Right lobe of liver (tissue), 6 donors: ENCODE measurements around the gene TBC1D2B. TPM values are rescaled to one million over a fixed set of nuclear protein-coding genes. Genes with fewer than 3 reads are reported as not detected.
A peak's percentile ranks its signal among the peaks of the same experiment; 100 is the strongest.
"Not testable (repeated sequence)": the region's sequence is repeated elsewhere in the genome, so short reads cannot be mapped to it uniquely, and the experiment has no call there.

Experiments used
- ATAC-seq, 4 donors: fragments of 200-7000 bp; cut with Tn5 transposase; one replicate each; pipeline ENCODE4 v1.9.1; 2020; ENCODE audit warnings: mild to moderate bottlenecking in 4 of 4, moderate library complexity in 4 of 4
- DNase-seq, 3 donors: peaks; one replicate each; pipeline ENCODE4 v3.0.0-alpha.2; 2020
- H3K27ac ChIP-seq, 3 donors: fragments of 200-600 bp; one replicate each; pipeline ENCODE4 v1.8.0; 2022
- H3K27me3 ChIP-seq, 2 donors: fragments of 200-600 bp; one replicate each; pipeline ENCODE4 v1.8.0; 2022
- H3K36me3 ChIP-seq, 4 donors: fragments of 200-600 bp; sonication (generic) in 1 of 4; one replicate each; pipeline versions ENCODE4 v1.5.1 to v1.8.0; 2017 to 2022; ENCODE audit warnings: control low read depth in 1 of 4
- H3K4me1 ChIP-seq, 4 donors: fragments of 200-600 bp; sonication (generic) in 1 of 4; one replicate each; pipeline versions ENCODE4 v1.5.1 to v1.8.0; 2017 to 2022; ENCODE audit warnings: control low read depth in 1 of 4
- H3K4me3 ChIP-seq, 3 donors: fragments of 200-600 bp; one replicate each; pipeline ENCODE4 v1.8.0; 2022
- H3K9me3 ChIP-seq, 4 donors: fragments of 200-600 bp; sonication (generic) in 1 of 4; one replicate each; pipeline versions ENCODE4 v1.5.1 to v1.8.0; 2017 to 2022; ENCODE audit warnings: control low read depth in 1 of 4
- CTCF ChIP-seq, 4 donors: fragments of 200-600 bp in 3 of 4; fragments of 450-650 bp in 1 of 4; IDR thresholded peaks; one replicate each; pipeline versions ENCODE4 v1.5.1 to v1.8.0; 2016 to 2022; ENCODE audit warnings: antibody characterized with exemption in 4 of 4, mild to moderate bottlenecking in 2 of 4
- POLR2A ChIP-seq: fragments of 450-650 bp; IDR thresholded peaks from one replicate; pipeline ENCODE4 v1.6.1; 2017; ENCODE audit warnings: antibody characterized with exemption, mild to moderate bottlenecking
- WGBS: methylation state at CpG from one replicate; pipeline ENCODE4 v1.1.6; 2018; ENCODE audit warnings: low coverage, low lambda C conversion rate; ENCODE audit not compliant: insufficient coverage; ENCODE audit errors: missing lambda C conversion rate; 5-methylcytosine and 5-hydroxymethylcytosine counted together
- intact Hi-C, 2 donors: fragments of 100-400 bp; cut with DNase I; formaldehyde crosslinking; loops; one replicate each; pipeline versions ENCODE4 v1.11.2 to v1.14.1; 2022
- total RNA-seq, 6 experiments: library from RNA; depleted of rRNA in 2 of 6; stranded (reverse); fragments of >200 nt in 2 of 6; fragmentation: NEBNext Ultra II Directional in 3 of 6; extraction: Animal tissue kit (Norgen Biotek cat#: 25700) in 3 of 6; gene quantifications; one replicate each; pipeline versions ENCODE4 v1.1.0 to v1.2.4, GENCODE V29; 2016 to 2023
- donor health status: DM: no; HTN: yes; CAD: no.
- donor health status: DM: no; HTN: no; CAD: no.
- donor health status: DM: no; HTN: no; CAD: no.
- donor health status: DM: no; HTN: yes; CAD: no.
- donor health status: DM: no; HTN: yes; CAD: no.

Gene TBC1D2B
- total RNA-seq, 6 experiments from 2014 or later: 23.7 to 81.4 (median 29.6) TPM

DNA sequence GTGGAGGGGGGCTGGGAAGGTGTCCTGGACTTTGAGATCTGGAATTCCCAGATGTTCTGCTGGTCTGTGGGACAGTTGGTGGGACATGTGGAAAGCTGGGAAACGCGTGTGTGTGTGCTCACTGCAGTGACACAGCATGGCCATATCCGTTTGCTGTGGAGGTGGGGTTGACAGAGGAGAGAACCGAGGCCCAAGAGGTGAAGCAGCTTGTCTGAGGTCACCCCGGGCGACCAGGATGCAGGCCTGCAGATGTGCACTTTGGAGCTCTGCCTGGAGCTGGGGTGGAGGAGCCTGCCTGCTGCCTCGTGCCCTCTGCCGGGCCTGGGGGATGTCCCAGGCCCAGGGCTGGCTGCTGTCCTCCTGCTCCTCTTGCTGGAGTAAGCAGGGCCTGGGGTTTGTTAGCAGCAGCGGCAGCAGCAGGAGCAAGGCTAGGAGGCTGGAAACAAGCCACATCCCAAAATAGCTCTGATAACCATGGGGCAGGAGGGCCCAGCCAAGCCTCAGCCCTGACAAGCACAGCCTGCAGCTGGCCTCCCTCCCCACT is 85.8 kb downstream of the TBC1D2B start:
- Histone ChIP-seq H3K4me1 (peaks cover 0 to 14% (median 2%) of the 10 kb centered on the region in 4 donors), H3K36me3 (peaks cover 0 to 13% (median 1%) of the 10 kb centered on the region in 4 donors)
- not testable (repeated sequence) for H3K9me3 ChIP-seq, H3K4me3 ChIP-seq, H3K27me3 ChIP-seq, H3K27ac ChIP-seq
- ATAC-seq: peak; percentile 57 to 61 (median 58)
- 0% methylated on average over 1 of the region's 9 CpGs for WGBS
- intact Hi-C loops: loop anchor here in 1 of 2 donors (10.0 kb wide), 1 partner anchor 113 kb away; no protein-coding TSS in a partner anchor
- DNase-seq: peak in 2 of 3 donors; percentile 37 to 55
- peak in 1 of 4 donors; percentile 7 for TF ChIP-seq CTCF (IDR thresholded peaks at IDR 0.05)

DNA sequence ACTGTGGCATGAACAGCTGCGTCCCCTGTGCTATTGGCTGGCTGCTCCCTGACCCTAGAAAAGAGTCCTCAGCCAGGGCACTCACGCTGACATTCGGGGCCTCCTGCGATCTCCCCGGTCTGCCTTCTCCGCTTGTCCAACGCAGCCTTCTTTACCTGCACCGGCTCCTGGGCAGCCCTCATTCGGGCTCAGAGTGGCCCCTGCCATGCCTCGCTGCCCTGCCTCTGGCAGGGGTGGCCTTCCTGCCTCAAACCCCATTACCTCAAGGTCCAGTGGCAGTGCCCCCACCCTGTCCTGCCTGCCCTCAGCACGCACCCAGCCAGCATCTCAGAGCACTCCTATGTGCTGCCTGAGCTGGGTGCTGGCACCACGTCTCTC is 86.5 kb downstream of the TBC1D2B start:
- H3K27ac ChIP-seq: peak overlapping the region in 1 of 3 donors; percentile 5
- H3K9me3 ChIP-seq: no peaks in the 10 kb centered on the region
- WGBS: 60% methylated on average over 1 of the region's 12 CpGs
- intact Hi-C loops: loop anchor here in 1 of 2 donors (10.0 kb wide), 1 partner anchor 114 kb away; no protein-coding TSS in a partner anchor
- no peaks in the 10 kb centered on the region for H3K27me3 ChIP-seq
- DNase-seq: no peak
- H3K4me3 ChIP-seq: no peak overlapping the region
- H3K4me1 ChIP-seq: peaks cover 0 to 14% (median 2%) of the 10 kb centered on the region in 4 donors
- peaks cover 0 to 8% (median 0%) of the 10 kb centered on the region in 4 donors for H3K36me3 ChIP-seq
- TF ChIP-seq POLR2A (no peak), CTCF (IDR thresholded peaks at IDR 0.05) (no peak)
- no peak for ATAC-seq

- no peak for DNase-seq
Measured at GRCh38 chr15:77989296-77990143, 88.0 kb downstream of the TBC1D2B start.

More at GRCh38 chr15:77989296-77990143, 88.0 kb downstream of the TBC1D2B start:
- WGBS: 47% methylated on average over 7 of the region's 22 CpGs
- Histone ChIP-seq H3K4me1 (peaks cover 0 to 14% (median 2%) of the 10 kb centered on the region in 4 donors), H3K9me3 (no peaks in the 10 kb centered on the region), H3K27me3 (no peaks in the 10 kb centered on the region), H3K36me3 (peaks cover 0 to 8% (median 0%) of the 10 kb centered on the region in 4 donors), H3K4me3 (no peak overlapping the region), H3K27ac (no peak overlapping the region)
- intact Hi-C loops: loop anchor here in 1 of 2 donors (10.0 kb wide), 1 partner anchor 115 kb away; no protein-coding TSS in a partner anchor
- ATAC-seq: peak in 2 of 4 donors; percentile 1 to 5
- TF ChIP-seq POLR2A: no peak
- no peak for TF ChIP-seq CTCF (IDR thresholded peaks at IDR 0.05)
